ENCODE measurements around the gene FBXW8.

- TF ChIP-seq POLR2A (IDR thresholded peaks at IDR 0.05) (no peak), CTCF (IDR thresholded peaks at IDR 0.05 in 4 of 5, conservative IDR thresholded peaks at IDR 0.05 in 1 of 5) (no peak)
Measured at GRCh38 chr12:116884871-116885270, 25.9 kb upstream of the FBXW8 start.
